HPDE6-E6E7 (cell line): ENCODE data around the gene RNF31.
A peak's percentile ranks its signal among the peaks of the same experiment; 100 is the strongest.

Source experiments
- DNase-seq: peaks from one replicate; pipeline ENCODE4 v3.0.0; 2011; ENCODE audit warnings: missing footprints; ENCODE audit errors: extremely low spot score

RNF31 gene

DNA sequence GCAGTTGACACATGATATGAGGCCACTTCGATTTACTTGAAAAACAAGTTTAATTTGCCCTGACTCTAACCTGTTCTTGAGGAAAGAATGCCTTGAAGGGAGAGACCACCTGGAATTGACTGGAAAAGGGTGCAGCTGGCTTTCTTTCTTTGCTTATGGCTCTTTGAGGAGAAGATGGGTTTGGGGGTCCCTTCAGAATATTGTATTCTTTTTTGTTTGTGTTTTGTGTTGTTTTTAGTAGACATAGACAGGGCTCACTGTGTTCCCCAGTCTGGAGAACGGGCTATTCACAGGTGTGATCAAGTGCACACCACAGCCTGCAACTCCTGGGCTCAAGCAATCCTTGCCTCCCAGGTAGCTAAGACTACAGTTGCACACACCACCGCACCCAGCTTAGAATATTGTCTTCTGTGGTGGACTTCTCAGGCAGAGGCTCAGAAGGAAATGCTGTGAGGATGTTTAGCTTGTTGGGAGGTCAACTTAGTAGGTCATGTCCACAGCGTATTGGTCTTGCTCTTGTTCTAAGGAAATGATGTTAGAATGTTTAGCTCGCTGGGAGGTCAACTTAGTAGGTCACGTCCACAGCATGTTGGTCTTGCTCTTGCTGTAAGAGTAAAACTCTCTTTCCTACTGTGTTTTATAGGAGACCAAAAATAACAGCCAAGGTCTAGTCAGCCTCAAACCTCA is 31.0 kb upstream of the RNF31 start:
- no peak for DNase-seq

DNA sequence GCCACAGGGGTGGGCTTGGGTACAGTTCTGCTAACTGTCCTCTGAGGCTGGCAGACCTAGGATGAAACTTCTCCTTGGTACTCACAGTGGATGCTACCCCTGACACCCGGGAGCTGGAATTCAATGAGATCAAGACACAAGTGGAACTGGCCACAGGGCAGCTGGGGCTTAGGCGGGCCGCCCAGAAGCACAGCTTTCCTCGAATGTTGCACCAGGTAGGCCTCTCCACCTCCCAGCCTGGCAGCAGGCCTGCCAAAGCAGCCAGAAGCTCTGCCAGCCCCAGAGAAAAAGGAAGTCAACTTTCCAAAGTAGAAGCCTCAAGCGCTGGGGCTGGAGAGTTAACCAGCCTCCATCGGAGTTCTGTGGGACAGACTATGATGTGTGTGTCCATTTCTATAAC is 30.1 kb upstream of the RNF31 start:
- DNase-seq = no peak

GRCh38 chr14:24119691-24120090 is 27.6 kb upstream of the RNF31 start:
- no peak for DNase-seq

DNA sequence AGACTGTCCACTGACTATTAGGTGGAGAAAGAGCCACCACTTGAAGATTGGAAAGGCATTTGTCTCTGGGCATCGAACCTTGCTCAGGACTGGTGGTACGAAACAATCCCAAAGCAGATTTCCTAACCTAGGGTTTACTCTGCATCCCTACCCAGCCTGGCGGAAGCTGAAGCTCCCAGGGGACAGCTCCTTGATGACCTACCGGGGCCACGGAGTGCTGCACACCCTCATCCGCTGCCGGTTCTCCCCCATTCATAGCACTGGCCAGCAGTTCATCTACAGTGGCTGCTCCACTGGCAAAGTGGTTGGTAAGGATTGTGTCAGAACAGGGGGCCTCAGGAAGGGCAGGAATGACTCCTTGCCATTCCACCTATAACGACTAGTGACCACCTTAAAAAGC is 26.1 kb upstream of the RNF31 start:
- DNase-seq = no peak

GRCh38 chr14:24122416-24122815 is 24.9 kb upstream of the RNF31 start:
- DNase-seq = no peak

DNA sequence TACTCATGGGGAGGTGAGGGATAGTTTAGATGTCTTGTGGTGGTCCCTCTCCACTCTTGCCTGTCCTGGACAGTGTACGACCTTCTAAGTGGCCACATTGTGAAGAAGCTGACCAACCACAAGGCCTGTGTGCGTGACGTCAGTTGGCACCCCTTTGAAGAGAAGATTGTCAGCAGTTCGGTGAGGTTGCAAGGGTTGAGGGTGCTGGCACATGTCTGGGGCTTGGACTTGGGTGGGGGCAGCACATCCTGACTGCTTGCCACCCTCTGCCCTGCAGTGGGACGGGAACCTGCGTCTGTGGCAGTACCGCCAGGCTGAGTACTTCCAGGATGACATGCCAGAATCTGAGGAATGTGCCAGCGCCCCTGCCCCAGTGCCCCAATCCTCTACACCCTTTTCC is 24.4 kb upstream of the RNF31 start:
- DNase-seq = no peak

DNA sequence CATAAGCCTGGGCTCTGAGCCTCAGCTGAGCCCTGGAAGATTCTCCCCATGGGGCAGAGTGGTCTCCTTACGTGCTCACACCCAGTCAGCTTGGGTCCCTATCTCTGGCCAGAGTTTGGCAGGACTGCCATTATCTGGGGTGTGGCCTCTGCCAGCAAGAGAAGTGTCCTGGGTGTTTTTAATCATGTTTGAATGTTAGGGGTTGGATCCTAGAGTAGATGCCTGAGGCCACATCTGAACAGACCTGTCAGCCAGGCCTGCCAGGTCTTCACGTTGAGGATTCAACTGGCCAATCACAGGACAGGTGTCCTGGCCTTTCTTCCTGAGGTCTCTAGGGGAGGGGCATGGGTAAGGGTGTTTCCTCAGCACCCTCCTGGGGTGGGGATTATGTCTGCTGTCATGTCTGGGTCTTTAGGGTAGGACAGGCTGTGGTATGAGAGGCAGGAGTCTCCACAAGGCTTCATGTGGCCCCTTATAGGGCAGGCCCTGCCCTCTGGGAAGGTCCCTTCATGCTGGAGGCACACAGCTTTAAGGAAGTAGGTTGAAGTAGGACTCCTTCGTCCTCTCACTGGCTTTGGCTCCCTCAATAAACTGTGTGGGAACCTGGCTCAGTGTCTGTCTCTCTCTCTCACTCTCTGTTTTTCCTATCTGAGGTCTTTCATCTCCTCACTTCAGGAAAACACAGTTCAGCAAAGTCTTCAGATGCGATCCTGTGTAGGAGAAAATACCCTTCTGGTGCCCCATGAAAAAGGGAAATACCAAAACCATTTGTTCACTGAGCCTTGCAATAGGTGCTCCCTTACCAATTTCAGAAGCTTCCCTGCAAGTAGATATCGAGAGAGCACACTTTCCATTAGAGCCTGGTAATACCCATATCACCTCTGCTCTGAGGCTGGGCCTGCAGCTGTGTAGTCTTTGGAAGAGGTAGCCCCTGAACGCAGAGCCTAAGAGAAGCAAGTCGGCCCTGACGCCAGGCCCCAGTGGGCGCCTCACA is 23.6 kb upstream of the RNF31 start:
- DNase-seq = no peak

DNA sequence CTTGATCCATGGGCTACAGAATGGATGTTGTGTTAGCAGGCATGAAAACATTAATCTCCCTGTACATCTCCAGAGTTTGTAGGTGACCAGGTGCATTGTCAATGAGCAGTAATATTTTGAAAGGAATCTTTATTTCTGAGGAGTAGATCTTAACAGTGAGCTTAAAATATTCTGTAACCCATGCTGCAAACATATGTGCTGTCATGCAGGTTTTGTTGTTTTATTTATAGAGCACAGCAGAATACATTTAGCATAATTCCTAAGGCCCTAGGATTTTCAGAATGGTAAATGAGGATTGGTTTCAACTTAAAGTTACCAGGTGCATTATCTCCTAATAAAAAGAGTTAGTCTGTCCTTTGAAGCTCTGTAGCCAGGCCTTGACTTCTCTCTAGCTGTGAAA is 20.4 kb upstream of the RNF31 start:
- no peak for DNase-seq

- no peak for DNase-seq
Observed at GRCh38 chr14:24127673-24128072, 19.6 kb upstream of the RNF31 start.

DNA sequence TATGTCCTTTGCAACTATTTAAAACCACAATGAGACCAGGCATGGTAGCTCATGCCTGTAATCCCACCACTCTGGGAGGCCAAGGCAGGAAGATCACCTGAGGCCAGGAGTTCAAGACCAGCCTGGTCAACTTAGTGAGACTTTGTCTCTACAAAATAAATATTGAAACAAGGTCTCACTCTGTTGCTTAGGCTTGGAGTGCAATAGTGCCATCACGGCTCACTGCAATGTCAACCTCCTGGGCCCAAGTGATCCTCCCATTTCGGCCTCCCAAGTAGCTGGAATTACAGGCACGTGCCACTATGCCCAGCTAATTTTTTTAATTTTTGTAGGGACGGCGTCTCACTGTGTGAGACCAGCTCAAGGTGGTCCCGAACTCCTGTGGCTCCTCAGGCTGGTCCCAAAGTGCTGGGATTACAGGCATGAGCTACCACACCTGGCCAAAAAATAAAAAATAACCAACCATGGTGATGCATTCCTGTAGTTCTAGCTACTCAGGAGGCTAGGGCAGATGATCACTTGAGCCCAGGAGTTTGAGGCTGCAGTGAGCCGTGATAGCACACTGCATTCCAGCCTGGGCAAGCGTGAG is 17.8 kb upstream of the RNF31 start:
- DNase-seq = no peak

DNA sequence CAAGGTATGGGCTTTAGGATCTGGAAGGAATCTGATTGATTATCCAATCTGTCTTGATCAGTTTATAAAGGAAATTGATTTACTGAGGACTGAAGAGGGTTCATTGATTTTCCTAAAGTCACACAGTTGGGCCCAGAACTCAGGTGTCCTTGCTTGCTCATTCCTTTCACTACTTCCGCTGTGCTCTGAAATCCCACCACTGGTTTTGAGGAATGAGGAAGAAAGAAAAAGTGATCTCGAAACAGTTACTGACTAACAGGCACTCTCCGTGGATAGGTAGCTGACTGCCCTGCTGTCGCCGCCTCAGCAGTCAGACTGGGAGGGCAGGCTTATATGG is 16.9 kb upstream of the RNF31 start, which contains the start of gene FITM1:
Gene FITM1, plus strand, starts transcription at position 280 of the 337 bp plus-strand sequence. CDS start 905 bp downstream, outside the sequence.
- DNase-seq = no peak

DNA sequence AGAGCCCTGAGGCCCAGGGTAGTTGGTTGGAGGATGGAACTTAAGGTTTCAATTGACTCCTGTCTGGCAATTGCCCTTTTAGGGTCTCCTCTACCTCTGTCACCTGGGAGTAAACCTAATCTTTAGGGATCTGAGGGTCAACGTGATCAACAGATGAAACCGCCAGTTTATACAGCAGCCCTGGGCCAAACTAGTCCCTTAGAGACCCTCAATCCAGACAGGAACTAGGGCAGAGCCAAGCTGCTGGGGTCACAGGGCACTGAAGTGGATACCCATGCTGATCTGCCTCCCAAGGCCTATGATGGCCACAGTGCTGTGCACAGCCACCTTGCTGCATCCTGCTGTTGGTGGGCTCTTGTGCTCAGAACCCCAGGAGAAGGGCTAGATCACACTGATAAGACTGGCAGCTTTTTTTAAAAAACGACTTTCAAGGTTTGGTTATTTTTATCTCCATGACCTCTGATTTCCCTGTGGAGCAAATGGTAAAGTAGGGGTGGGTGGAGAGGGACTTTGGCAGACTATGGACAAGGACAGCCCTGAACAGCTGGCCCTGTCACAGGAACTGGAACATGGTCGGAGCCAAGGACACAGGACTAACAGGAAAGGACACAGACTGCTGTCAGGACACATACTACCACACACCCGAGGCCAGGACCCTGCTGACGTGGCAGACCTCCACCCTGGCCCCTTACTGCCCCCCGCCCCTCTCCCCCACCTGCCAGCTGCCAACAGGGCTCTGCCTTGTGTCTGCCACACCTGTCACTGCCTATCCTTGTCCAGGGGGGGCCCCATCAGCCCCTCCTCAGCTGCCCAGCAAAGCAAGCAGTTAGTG is 16.4 kb upstream of the RNF31 start:
- no peak for DNase-seq

GRCh38 chr14:24131549-24131966 is 15.7 kb upstream of the RNF31 start:
- DNase-seq = no peak

DNA sequence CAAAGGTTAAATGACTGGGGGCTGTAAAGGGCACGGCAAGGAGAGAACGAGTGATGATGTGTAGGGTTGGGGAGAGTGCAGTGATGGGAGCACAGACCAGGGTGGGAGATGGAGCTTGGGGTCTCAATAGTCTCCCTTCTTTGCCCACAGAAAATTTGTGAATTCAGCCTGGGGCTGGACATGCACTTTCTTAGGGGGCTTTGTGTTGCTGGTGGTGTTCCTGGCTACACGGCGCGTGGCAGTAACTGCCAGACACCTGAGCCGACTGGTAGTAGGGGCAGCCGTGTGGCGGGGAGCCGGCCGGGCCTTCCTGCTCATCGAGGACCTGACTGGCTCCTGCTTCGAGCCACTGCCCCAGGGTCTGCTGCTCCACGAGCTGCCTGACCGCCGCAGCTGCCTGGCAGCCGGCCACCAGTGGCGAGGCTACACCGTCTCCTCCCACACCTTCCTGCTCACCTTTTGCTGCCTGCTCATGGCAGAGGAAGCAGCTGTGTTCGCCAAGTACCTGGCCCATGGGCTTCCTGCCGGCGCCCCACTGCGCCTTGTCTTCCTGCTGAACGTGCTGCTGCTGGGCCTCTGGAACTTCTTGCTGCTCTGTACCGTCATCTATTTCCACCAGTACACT is 15.1 kb upstream of the RNF31 start:
- DNase-seq = no peak

- no peak for DNase-seq
Observed at GRCh38 chr14:24132976-24133375, 14.3 kb upstream of the RNF31 start.

- DNase-seq = no peak
Observed at GRCh38 chr14:24133735-24134134, 13.6 kb upstream of the RNF31 start.

DNA sequence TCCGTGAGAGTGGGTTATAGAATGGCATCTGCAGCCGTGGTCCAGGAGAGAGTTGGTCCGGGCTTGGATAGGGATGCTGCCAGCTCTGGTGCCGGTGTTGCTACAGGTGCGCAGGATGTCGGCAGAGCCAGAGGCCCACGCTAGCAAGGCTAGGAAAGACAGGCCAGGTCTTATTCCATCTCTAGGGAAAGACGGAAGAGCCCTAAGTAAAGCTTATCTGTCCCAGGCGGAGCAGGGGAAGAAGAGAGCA is 11.8 kb upstream of the RNF31 start:
- DNase-seq = no peak

DNA sequence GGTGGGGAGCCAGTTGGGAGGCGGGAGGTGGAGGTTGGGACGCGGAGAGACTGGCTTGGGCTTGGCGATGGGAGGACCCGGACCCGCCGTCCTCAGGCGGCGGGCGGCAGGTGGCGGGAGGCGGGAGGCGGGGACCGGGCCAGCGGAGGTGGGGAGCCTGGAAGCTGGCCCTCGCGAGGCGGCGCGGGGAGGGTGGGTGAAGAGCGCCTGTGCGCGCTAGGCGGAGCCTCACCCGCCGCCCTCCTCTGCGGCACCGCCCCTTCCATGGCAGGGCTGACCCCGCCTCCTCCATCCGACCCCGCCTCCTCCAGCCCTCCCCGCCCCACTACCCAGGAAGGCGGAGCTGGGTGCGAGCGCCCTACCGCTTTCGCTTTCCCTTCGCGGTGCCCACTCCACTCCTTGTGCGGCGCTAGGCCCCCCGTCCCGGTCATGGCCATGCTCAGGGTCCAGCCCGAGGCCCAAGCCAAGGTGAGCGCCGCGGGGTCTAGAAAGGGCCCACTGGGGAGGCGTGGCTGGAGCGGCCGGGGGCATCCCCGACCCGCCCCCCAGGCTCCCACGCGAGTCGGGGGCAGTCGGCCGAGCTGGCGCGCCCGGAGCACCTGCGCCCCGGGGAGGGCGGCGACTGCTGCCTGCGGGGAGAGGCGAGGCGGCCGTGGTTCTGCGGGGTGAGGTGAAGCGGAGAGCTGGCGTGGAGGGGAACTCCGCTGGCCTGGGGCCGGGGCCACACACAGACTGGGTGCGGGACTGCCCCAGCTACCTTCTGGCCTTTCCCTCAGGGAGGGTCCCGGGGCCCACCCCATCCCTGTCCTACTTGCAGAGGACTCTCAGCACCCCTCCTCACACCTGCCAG is 11.2 kb upstream of the RNF31 start, which contains the start of gene PSME1:
Gene PSME1, plus strand, starts transcription at position 361 of the 850 bp plus-strand sequence. Its CDS starts 69 bp downstream, at position 430.
- DNase-seq = peak; percentile 89

GRCh38 chr14:24136684-24137528 is 10.4 kb upstream of the RNF31 start:
- no peak for DNase-seq
